HCT116 (cell line): ENCODE results near the gene LTB. TPM values are rescaled to one million over a fixed set of nuclear protein-coding genes. Genes with fewer than 3 reads are reported as not detected.

Experiments
- ATAC-seq: fragments of 200-7000 bp; cut with Tn5 transposase; 2 replicates; pipeline ENCODE4 v1.9.1; 2020; ENCODE audit warnings: mild to moderate bottlenecking, moderate library complexity
- BruUV-seq: library from RNA; stranded (reverse); fragments of 400-500 nt; replicated peaks from 2 replicates; lab custom pipeline; 2021; lab: Mats Ljungman, UMichigan
- CTCF ChIA-PET: fragments of 300-600 bp; sonication (Branson Sonifier 250); formaldehyde crosslinking; loops from one replicate; lab custom pipeline; 2021; ENCODE audit warnings: antibody characterized with exemption; lab: Charles Lee
- POLR2A ChIA-PET: fragments of 300-600, 350-600 bp; sonication (Branson Sonifier 250); formaldehyde crosslinking; loops from one replicate; lab custom pipeline; 2021; ENCODE audit warnings: antibody characterized with exemption; lab: Charles Lee
- RAD21 ChIA-PET, 2 experiments: fragments of 300-600 bp; sonication (Branson Sonifier 250); formaldehyde crosslinking; loops; one replicate each; lab custom pipeline; 2023; ENCODE audit warnings: low total read pairs in 2 of 2; ENCODE audit not compliant: uncharacterized antibody in 2 of 2, unreplicated experiment in 2 of 2, low non-redundant PET in 1 of 2; lab: Charles Lee
- DNase-seq: peaks from one replicate; pipeline ENCODE4 v3.0.0-alpha.2; 2010; ENCODE audit warnings: low read depth, low spot score
- H2AFZ ChIP-seq: fragments of 200-600 bp; shearing (Covaris generic), sonication (generic); 2 replicates; pipeline ENCODE4 v1.6.1; 2017; ENCODE audit warnings: low read depth, mixed run types, mixed read lengths, antibody characterized with exemption, low read length; ENCODE audit not compliant: poor library complexity, severe bottlenecking
- H3K27ac ChIP-seq: 2 replicates; pipeline ENCODE4 v1.5.1; 2012; ENCODE audit warnings: low read depth, low read length
- H3K27me3 ChIP-seq: fragments of 200-600 bp; sonication (generic); 2 replicates; pipeline ENCODE4 v1.6.1; 2016; ENCODE audit warnings: mixed run types, low read length, mixed read lengths; ENCODE audit not compliant: insufficient read depth
- H3K36me3 ChIP-seq, 2 experiments: fragments of 200-500 bp in 1 of 2; fragments of 200-600 bp in 1 of 2; sonication (Bioruptor generic) in 1 of 2; sonication (generic) in 1 of 2; 2 replicates each; pipeline versions ENCODE4 v1.5.1 to v1.6.1; 2014 to 2016; ENCODE audit warnings: low read length in 2 of 2, inconsistent platforms in 1 of 2, mixed read lengths in 1 of 2, mixed run types in 1 of 2; ENCODE audit not compliant: insufficient read depth in 2 of 2, control insufficient read depth in 1 of 2
- H3K4me1 ChIP-seq, 2 experiments: fragments of 200-600 bp in 1 of 2; sonication (generic) in 1 of 2; 2 replicates each; pipeline versions ENCODE4 v1.5.1 to v1.6.1; 2012 to 2017; ENCODE audit warnings: low read length in 2 of 2, inconsistent platforms in 1 of 2, mild to moderate bottlenecking in 1 of 2, mixed read lengths in 1 of 2, mixed run types in 1 of 2, moderate library complexity in 1 of 2; ENCODE audit not compliant: insufficient read depth in 2 of 2, control insufficient read depth in 1 of 2
- H3K4me2 ChIP-seq: fragments of 200-600 bp; sonication (generic); 2 replicates; pipeline ENCODE4 v1.6.1; 2017; ENCODE audit warnings: mixed run types, low read length, mixed read lengths
- H3K4me3 ChIP-seq, 2 experiments: fragments of 200-600 bp in 1 of 2; sonication (generic) in 1 of 2; replicated peaks in 1 of 2; 2 replicates each; pipeline ENCODE4 v1.5.1; 2011 to 2016; ENCODE audit warnings: low read length in 2 of 2, control low read depth in 1 of 2, low read depth in 1 of 2, mild to moderate bottlenecking in 1 of 2, mixed read lengths in 1 of 2, mixed run types in 1 of 2
- H3K79me2 ChIP-seq: fragments of 200-600 bp; sonication (generic); 2 replicates; pipeline ENCODE4 v1.6.1; 2017; ENCODE audit warnings: mild to moderate bottlenecking, mixed run types, low read length, moderate library complexity, mixed read lengths; ENCODE audit not compliant: insufficient read depth
- H3K9ac ChIP-seq: fragments of 200-600 bp; sonication (generic); 2 replicates; pipeline ENCODE4 v1.6.1; 2016; ENCODE audit warnings: low read length, mixed read lengths
- H3K9me2 ChIP-seq: fragments of 200-600 bp; sonication (generic), shearing (Covaris generic); 2 replicates; pipeline ENCODE4 v1.6.1; 2017; ENCODE audit warnings: mixed run types, mild to moderate bottlenecking, moderate library complexity; ENCODE audit not compliant: insufficient read depth
- H3K9me3 ChIP-seq, 2 experiments: fragments of 200-500 bp in 1 of 2; fragments of 200-600 bp in 1 of 2; sonication (Bioruptor generic) in 1 of 2; sonication (generic) in 1 of 2; 2 replicates each; pipeline ENCODE4 v1.6.1; 2014 to 2017; ENCODE audit warnings: low read length in 2 of 2, mixed read lengths in 2 of 2, inconsistent platforms in 1 of 2, low read depth in 1 of 2, mild to moderate bottlenecking in 1 of 2, mixed run types in 1 of 2, moderate library complexity in 1 of 2; ENCODE audit not compliant: control insufficient read depth in 1 of 2, insufficient read depth in 1 of 2
- H4K20me1 ChIP-seq: fragments of 200-600 bp; sonication (generic), shearing (Covaris generic); 2 replicates; pipeline ENCODE4 v1.6.1; 2017; ENCODE audit warnings: mixed run types, mild to moderate bottlenecking, moderate library complexity; ENCODE audit not compliant: insufficient read depth
- POLR2AphosphoS5 ChIP-seq: IDR thresholded peaks from 2 replicates; pipeline ENCODE4 v1.6.1; 2011; ENCODE audit warnings: mild to moderate bottlenecking, low read depth, low read length, moderate library complexity
- SP1 ChIP-seq: IDR thresholded peaks from 2 replicates; pipeline ENCODE4 v1.6.1; 2012; ENCODE audit warnings: low read depth
- SRF ChIP-seq: IDR thresholded peaks from 2 replicates; pipeline ENCODE4 v1.6.1; 2012; ENCODE audit warnings: low read depth
- intact Hi-C: fragments of 100-400 bp; cut with micrococcal nuclease; formaldehyde crosslinking; loops from 2 replicates; pipeline ENCODE4 v1.10.0; 2022
- total RNA-seq: library from RNA; stranded (reverse); gene quantifications from one replicate; pipeline ENCODE4 v1.2.1, GENCODE V29; 2021; ENCODE audit not compliant: unreplicated experiment

The LTB gene
- total RNA-seq, 1 experiment from 2014 or later, result 0.64 TPM

GRCh38 chr6:31630177-31630934 lies 48.1 kb upstream of the LTB start:
- intact Hi-C loops, result no loop called here
- BruUV-seq, result no TSS peak
- ATAC-seq, result no peak

DNA sequence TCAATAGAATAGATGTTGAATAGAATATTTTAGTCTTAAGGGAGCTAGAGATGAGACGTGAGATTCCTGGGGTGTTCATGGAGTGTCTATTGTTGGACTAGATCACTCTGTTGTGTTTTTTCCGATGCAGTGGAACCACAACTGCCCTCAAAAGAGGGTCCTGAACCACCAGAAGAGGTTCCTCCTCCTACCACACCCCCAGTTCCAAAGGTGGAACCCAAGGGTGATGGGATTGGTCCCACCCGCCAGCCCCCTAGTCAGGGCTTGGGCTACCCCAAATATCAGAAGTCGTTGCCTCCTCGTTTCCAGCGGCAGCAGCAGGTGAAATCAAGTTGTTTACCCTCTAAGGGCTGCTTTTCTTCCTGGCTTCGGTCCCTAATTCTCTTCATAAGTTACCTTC lies 46.8 kb upstream of the LTB start:
- BruUV-seq, result no TSS peak
- peaks cover 87% of the 10 kb centered on the region for H3K79me2 ChIP-seq
- 0 out of 2 replicates have a peak, but pooled peaks have one; percentile 20 for TF ChIP-seq POLR2AphosphoS5
- no peak for TF ChIP-seq SRF
- no peak overlapping the region for H3K27ac ChIP-seq
- H3K4me2 ChIP-seq, result no peak overlapping the region
- no peak for ATAC-seq
- H4K20me1 ChIP-seq, result no peaks in the 10 kb centered on the region
- DNase-seq, result no peak
- no peaks in the 10 kb centered on the region for H3K4me1 ChIP-seq
- ChIA-PET POLR2A (interaction anchor here (0.7 kb wide), 1 partner anchor 9 kb away, joined by 3 read pairs; no protein-coding TSS in a partner anchor), CTCF (no interaction called here), RAD21 (no interaction called here)
- H3K36me3 ChIP-seq, result peaks cover 59 to 95% of the 10 kb centered on the region in 2 experiments
- no peaks in the 10 kb centered on the region for H3K27me3 ChIP-seq
- no peak overlapping the region for H3K9ac ChIP-seq
- no peaks in the 10 kb centered on the region for H3K9me2 ChIP-seq
- H2AFZ ChIP-seq, result no peak overlapping the region
- H3K4me3 ChIP-seq, result no peak overlapping the region
- no peaks in the 10 kb centered on the region for H3K9me3 ChIP-seq
- intact Hi-C loops, result no loop called here

More at GRCh38 chr6:31630177-31630934, 48.1 kb upstream of the LTB start:
- POLR2A ChIA-PET, result no interaction called here
- Histone ChIP-seq H3K4me3 (no peak overlapping the region), H3K9me2 (no peaks in the 10 kb centered on the region), H3K9me3 (no peaks in the 10 kb centered on the region), H4K20me1 (no peaks in the 10 kb centered on the region), H3K27ac (no peak overlapping the region), H2AFZ (no peak overlapping the region), H3K4me2 (no peak overlapping the region), H3K36me3 (peaks cover 64 to 95% of the 10 kb centered on the region in 2 experiments), H3K9ac (no peak overlapping the region), H3K27me3 (no peaks in the 10 kb centered on the region), H3K4me1 (no peaks in the 10 kb centered on the region), H3K79me2 (peaks cover 81% of the 10 kb centered on the region)
- TF ChIP-seq SRF, result no peak
- no peak for TF ChIP-seq SP1
- 0 out of 2 replicates have a peak, but pooled peaks have one; percentile 10 for TF ChIP-seq POLR2AphosphoS5
- CTCF ChIA-PET, result no interaction called here
- DNase-seq, result no peak
- RAD21 ChIA-PET, result no interaction called here
